NCI-H1092 treated with DMSO at 0.1 percent for 48 hours (cell line): ENCODE measurements around the gene VPS13D.

Experiments
- DNase-seq: peaks from one replicate; lab custom pipeline; 2025; lab: John Stamatoyannopoulos, UW

Gene VPS13D

GRCh38 chr1:12229835-12230548 lies at the start of gene VPS13D:
Gene VPS13D, plus strand, starts transcription at chr1:12230030. Its CDS starts 4,237 bp downstream, at chr1:12234267.
- DNase-seq: peak; percentile 68

- no peak for DNase-seq
These were observed 49.5 kb upstream of the VPS13D start for GRCh38 chr1:12180315-12180714.

GRCh38 chr1:12180903-12181302 lies 48.9 kb upstream of the VPS13D start:
- no peak for DNase-seq

- DNase-seq: no peak
These were observed 48.3 kb upstream of the VPS13D start for GRCh38 chr1:12181568-12181967.

GRCh38 chr1:12182410-12182984 lies 47.3 kb upstream of the VPS13D start:
- DNase-seq: no peak

- no peak for DNase-seq
These were observed 46.6 kb upstream of the VPS13D start for GRCh38 chr1:12183095-12183794.

GRCh38 chr1:12184008-12184681 lies 45.7 kb upstream of the VPS13D start:
- no peak for DNase-seq

GRCh38 chr1:12185036-12185917 lies 44.6 kb upstream of the VPS13D start:
- DNase-seq: no peak

- DNase-seq: no peak
These were observed 43.7 kb upstream of the VPS13D start for GRCh38 chr1:12185918-12186678.

GRCh38 chr1:12186679-12186985 lies 43.2 kb upstream of the VPS13D start:
- no peak for DNase-seq

- DNase-seq: no peak
These were observed 41.7 kb upstream of the VPS13D start for GRCh38 chr1:12188115-12188514.

GRCh38 chr1:12188657-12189327 lies 41.0 kb upstream of the VPS13D start:
- no peak for DNase-seq

- DNase-seq: no peak
These were observed 40.5 kb upstream of the VPS13D start for GRCh38 chr1:12189328-12189682.

GRCh38 chr1:12191242-12192032 lies 38.4 kb upstream of the VPS13D start:
- no peak for DNase-seq

- no peak for DNase-seq
These were observed 35.1 kb upstream of the VPS13D start for GRCh38 chr1:12194666-12195216.

GRCh38 chr1:12195416-12195815 lies 34.4 kb upstream of the VPS13D start:
- no peak for DNase-seq

GRCh38 chr1:12196641-12197482 lies 33.0 kb upstream of the VPS13D start:
- peak; percentile 12 for DNase-seq

GRCh38 chr1:12197483-12197880 lies 32.3 kb upstream of the VPS13D start:
- DNase-seq: peak; percentile 51

GRCh38 chr1:12200208-12200607 lies 29.6 kb upstream of the VPS13D start:
- DNase-seq: no peak
